ENCODE data around the gene TBC1D1.

Gene TBC1D1

GRCh38 chr4:38009421-38009820 lies 118.5 kb downstream of the TBC1D1 start:
- no peaks in the 10 kb centered on the region for H3F3A ChIP-seq (ENCODE audit: control insufficient read depth, insufficient read depth)
- no peak overlapping the region for H3K27ac ChIP-seq (ENCODE audit: low read depth, low read length)
- H3K27me3 ChIP-seq (ENCODE audit: control insufficient read depth, low read length): no peaks in the 10 kb centered on the region
- H4K20me1 ChIP-seq (ENCODE audit: control insufficient read depth, insufficient read depth, low read depth, low read length): peaks cover 35% of the 10 kb centered on the region
- no peak overlapping the region for H3K4me3 ChIP-seq (ENCODE audit: low read length)
- H3K79me2 ChIP-seq (ENCODE audit: control insufficient read depth, low read length): peaks cover 99% of the 10 kb centered on the region
- no peaks in the 10 kb centered on the region for H3K9me3 ChIP-seq (ENCODE audit: control insufficient read depth, insufficient read depth, low read length)
- H3K4me1 ChIP-seq (ENCODE audit: control insufficient read depth, low read length): peaks cover 45% of the 10 kb centered on the region
- no peak for TF ChIP-seq EZH2phosphoT487 (IDR thresholded peaks at IDR 0.05; ENCODE audit: borderline replicate concordance, low read length)
- TF ChIP-seq, protein P1, sequence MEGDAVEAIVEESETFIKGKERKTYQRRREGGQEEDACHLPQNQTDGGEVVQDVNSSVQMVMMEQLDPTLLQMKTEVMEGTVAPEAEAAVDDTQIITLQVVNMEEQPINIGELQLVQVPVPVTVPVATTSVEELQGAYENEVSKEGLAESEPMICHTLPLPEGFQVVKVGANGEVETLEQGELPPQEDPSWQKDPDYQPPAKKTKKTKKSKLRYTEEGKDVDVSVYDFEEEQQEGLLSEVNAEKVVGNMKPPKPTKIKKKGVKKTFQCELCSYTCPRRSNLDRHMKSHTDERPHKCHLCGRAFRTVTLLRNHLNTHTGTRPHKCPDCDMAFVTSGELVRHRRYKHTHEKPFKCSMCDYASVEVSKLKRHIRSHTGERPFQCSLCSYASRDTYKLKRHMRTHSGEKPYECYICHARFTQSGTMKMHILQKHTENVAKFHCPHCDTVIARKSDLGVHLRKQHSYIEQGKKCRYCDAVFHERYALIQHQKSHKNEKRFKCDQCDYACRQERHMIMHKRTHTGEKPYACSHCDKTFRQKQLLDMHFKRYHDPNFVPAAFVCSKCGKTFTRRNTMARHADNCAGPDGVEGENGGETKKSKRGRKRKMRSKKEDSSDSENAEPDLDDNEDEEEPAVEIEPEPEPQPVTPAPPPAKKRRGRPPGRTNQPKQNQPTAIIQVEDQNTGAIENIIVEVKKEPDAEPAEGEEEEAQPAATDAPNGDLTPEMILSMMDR (IDR thresholded peaks at IDR 0.05; ENCODE audit: low read depth, low read length, poor library complexity, severe bottlenecking): no peak
- no peak overlapping the region for H3K4me2 ChIP-seq (ENCODE audit: low read length)
- H3K9me2 ChIP-seq (replicated peaks; ENCODE audit: control insufficient read depth, low read length): no peaks in the 10 kb centered on the region
- H3K36me3 ChIP-seq (ENCODE audit: control insufficient read depth, low read length): peaks cover 49% of the 10 kb centered on the region

DNA sequence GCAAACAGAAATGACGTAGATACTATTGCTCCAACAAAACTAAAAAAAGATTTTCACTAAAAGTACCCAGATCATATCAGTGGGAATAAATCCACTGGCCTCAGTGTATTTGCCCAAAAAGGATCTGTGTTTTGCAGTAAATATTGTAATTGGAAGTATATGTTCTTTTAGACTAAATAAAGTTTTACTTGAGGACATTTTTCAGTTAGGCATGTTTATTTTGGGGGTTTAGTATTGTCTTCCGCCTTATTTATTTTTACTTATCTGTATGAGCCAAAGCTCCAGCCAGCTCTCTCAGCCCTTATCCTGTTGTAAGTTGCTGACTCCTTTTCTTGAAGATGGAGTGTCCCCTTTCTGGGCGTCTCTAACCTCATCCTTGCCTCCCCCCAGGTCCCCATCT lies 119.1 kb downstream of the TBC1D1 start:
- Histone ChIP-seq H3K79me2 (ENCODE audit: control insufficient read depth, low read length) (peaks cover 99% of the 10 kb centered on the region), H3K36me3 (ENCODE audit: control insufficient read depth, low read length) (peaks cover 50% of the 10 kb centered on the region), H3K4me3 (ENCODE audit: low read length) (no peak overlapping the region), H3K4me2 (ENCODE audit: low read length) (no peak overlapping the region), H3K27me3 (ENCODE audit: control insufficient read depth, low read length) (no peaks in the 10 kb centered on the region), H3K4me1 (ENCODE audit: control insufficient read depth, low read length) (peaks cover 40% of the 10 kb centered on the region), H3F3A (ENCODE audit: control insufficient read depth, insufficient read depth) (no peaks in the 10 kb centered on the region), H4K20me1 (ENCODE audit: control insufficient read depth, insufficient read depth, low read depth, low read length) (peaks cover 29% of the 10 kb centered on the region), H3K9me2 (replicated peaks; ENCODE audit: control insufficient read depth, low read length) (no peaks in the 10 kb centered on the region), H3K27ac (ENCODE audit: low read depth, low read length) (no peak overlapping the region), H3K9me3 (ENCODE audit: control insufficient read depth, insufficient read depth, low read length) (no peaks in the 10 kb centered on the region)
- TF ChIP-seq, protein P1 (IDR thresholded peaks at IDR 0.05; ENCODE audit: low read depth, low read length, poor library complexity, severe bottlenecking): no peak
- TF ChIP-seq EZH2phosphoT487 (IDR thresholded peaks at IDR 0.05; ENCODE audit: borderline replicate concordance, low read length): no peak

- Histone ChIP-seq H3F3A (ENCODE audit: control insufficient read depth, insufficient read depth) (no peaks in the 10 kb centered on the region), H3K79me2 (ENCODE audit: control insufficient read depth, low read length) (peaks cover 97% of the 10 kb centered on the region), H3K27ac (ENCODE audit: low read depth, low read length) (no peak overlapping the region), H3K27me3 (ENCODE audit: control insufficient read depth, low read length) (no peaks in the 10 kb centered on the region), H4K20me1 (ENCODE audit: control insufficient read depth, insufficient read depth, low read depth, low read length) (peaks cover 27% of the 10 kb centered on the region), H3K4me3 (ENCODE audit: low read length) (no peak overlapping the region), H3K36me3 (ENCODE audit: control insufficient read depth, low read length) (peaks cover 64% of the 10 kb centered on the region), H3K4me2 (ENCODE audit: low read length) (no peak overlapping the region), H3K9me2 (replicated peaks; ENCODE audit: control insufficient read depth, low read length) (no peaks in the 10 kb centered on the region), H3K4me1 (ENCODE audit: control insufficient read depth, low read length) (peaks cover 26% of the 10 kb centered on the region), H3K9me3 (ENCODE audit: control insufficient read depth, insufficient read depth, low read length) (no peaks in the 10 kb centered on the region)
- no peak for TF ChIP-seq EZH2phosphoT487 (IDR thresholded peaks at IDR 0.05; ENCODE audit: borderline replicate concordance, low read length)
- TF ChIP-seq, protein P1 (IDR thresholded peaks at IDR 0.05; ENCODE audit: low read depth, low read length, poor library complexity, severe bottlenecking): no peak
Measured at GRCh38 chr4:38011511-38012162, 120.8 kb downstream of the TBC1D1 start.

Measured in DOHH2 (cell line).